H1 (cell line): ENCODE results near the gene TBC1D2B. TPM values are rescaled to one million over a fixed set of nuclear protein-coding genes. Genes with fewer than 3 reads are reported as not detected.

ENCODE experiments used
- CBX5 ChIP-seq: fragments of 300-800, 300-1000 bp; sonication (generic); IDR thresholded peaks from 2 replicates; pipeline ENCODE4 v1.7.1; 2016; ENCODE audit warnings: antibody characterized with exemption, low read length, low read depth
- RXRA ChIP-seq: IDR thresholded peaks from 2 replicates; pipeline ENCODE4 v1.6.1; 2011; ENCODE audit warnings: low read depth, mild to moderate bottlenecking, low read length, moderate library complexity; ENCODE audit not compliant: insufficient read depth
- polyA plus RNA-seq, 7 experiments: library from polyadenylated mRNA; depleted of rRNA in 3 of 7; stranded (reverse) in 5 of 7; unstranded in 2 of 7; fragments of >200 nt in 5 of 7; fragments of 200-250 nt in 2 of 7; gene quantifications; 1 replicate in 5 of 7; 2 replicates in 1 of 7; 4 replicates in 1 of 7; pipeline versions ENCODE4 v1.2.1 to v1.2.3, GENCODE V29; 2011 to 2013; ENCODE audit warnings: missing spikeins in 2 of 7, mixed read lengths in 2 of 7
- total RNA-seq: library from RNA; stranded (reverse); fragmentation: NEBNext Ultra II Directional; extraction: Animal tissue kit (Norgen Biotek cat#: 25700); gene quantifications from 2 replicates; pipeline ENCODE4 v1.2.1, GENCODE V29; 2021

The TBC1D2B gene
- total and polyA plus RNA-seq, 2 of the 8 experiments (the other 6 are each of a cell fraction or from before 2014, with no cell fraction given) = 11.9 to 19.5 TPM

DNA sequence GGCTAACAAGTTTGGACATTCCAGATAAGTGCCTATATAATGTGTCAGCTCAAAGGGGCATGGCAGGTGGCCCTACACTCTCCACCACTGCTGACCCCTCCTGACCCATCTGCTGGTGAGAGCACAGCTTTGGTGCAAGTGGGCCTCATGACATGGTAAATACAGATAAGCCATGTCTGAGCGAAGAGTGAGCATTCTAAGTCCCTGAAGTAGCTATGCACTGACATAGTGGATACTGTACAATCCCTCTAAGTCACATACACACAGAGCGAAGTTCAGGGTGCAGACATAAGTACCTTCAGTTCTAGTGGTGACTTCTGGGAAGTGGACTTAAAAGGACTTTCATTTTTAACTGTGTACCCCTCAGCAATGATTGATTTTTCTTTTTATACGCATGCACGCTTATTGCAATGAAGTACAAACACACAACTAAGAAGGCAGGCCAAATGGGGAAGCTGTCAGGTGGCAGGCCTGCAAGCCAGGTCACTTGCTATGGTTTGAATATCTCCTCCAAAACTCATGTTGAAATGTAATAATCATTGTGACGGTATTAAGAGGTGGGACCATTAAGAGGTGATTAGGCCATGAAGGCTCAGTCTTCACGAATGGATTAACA is 41.5 kb downstream of the TBC1D2B start (continued):
- no peak for TF ChIP-seq RXRA
- no peak for TF ChIP-seq CBX5
